Measurements from ENCODE around the gene MED16.
"Not testable (repeated sequence)": the region's sequence is repeated elsewhere in the genome, so short reads cannot be mapped to it uniquely, and the experiment has no call there.

GRCh38 chr19:853614-854220 is 39.3 kb downstream of the MED16 start:
- TF ChIP-seq POLR2A (IDR thresholded peaks at IDR 0.05; ENCODE audit: extremely low read depth, insufficient read length); CTCF (IDR thresholded peaks at IDR 0.05; ENCODE audit: low read depth, low read length): not testable (repeated sequence)

Measured in NB4 (cell line).